Occipital lobe (tissue), 2 donors: ENCODE results near the gene TMEM245. TPM values are rescaled to one million over a fixed set of nuclear protein-coding genes. Genes with fewer than 3 reads are reported as not detected.
A peak's percentile ranks its signal among the peaks of the same experiment; 100 is the strongest.

Source experiments
- DNase-seq: peaks from one replicate; lab custom pipeline; 2025; lab: John Stamatoyannopoulos, UW
- total RNA-seq: library from RNA; depleted of rRNA; stranded (reverse); fragments of >200 nt; gene quantifications from one replicate; pipeline ENCODE4 v1.2.3, GENCODE V29; 2014

The TMEM245 gene
- total RNA-seq = 85.0 TPM

DNA sequence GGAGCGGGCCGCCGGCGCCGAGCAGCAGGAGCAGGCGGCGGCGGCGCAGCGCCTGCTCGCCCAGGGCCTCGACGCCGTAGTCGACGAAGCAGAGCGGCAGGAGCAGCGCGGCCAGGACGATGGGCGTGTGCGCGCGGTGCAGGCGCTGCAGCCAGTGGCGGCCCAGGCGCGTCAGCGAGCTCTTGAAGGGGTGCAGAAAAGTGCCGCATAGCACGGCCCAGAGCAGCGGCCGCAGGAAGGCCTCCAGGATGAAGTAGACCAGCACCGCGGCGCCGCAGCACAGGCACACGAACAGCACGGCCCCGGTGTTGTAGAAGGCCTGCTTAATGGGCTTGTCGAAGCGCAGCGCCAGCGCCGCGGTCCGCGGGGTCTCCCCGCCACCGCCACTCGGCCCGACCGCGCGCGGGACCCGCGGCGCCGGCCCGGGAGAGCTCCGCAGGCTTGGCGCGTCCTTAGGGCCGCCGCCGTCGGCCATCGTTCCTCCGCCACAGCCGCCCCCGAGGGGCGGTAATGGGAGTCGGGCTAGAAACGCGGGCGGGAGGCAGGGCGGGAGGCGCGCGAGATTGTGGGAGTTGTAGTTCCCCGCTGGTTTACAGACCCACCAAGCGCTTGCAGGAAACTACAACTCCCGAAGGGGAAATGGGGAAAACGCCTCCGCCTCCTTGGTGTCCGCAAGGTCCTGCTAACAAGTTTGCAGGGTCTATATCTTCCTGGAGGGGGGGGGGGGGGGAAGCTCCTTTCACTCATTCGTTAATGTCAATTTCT lies at the start of gene TMEM245:
TMEM245 (minus strand) TSS at position 509 of the 765 bp plus-strand sequence; CDS start at position 475, 34 bp downstream.
- peak; percentile 96 for DNase-seq

GRCh38 chr9:109168170-109168569 lies 48.4 kb upstream of the TMEM245 start:
- no peak for DNase-seq

GRCh38 chr9:109167716-109168115 lies 48.0 kb upstream of the TMEM245 start:
- DNase-seq = no peak

GRCh38 chr9:109166771-109167601 lies 47.2 kb upstream of the TMEM245 start, which contains the start of gene FRRS1L:
FRRS1L (minus strand) TSS chr9:109167249; CDS start chr9:109167138, 111 bp downstream.
- peak; percentile 55 for DNase-seq

DNA sequence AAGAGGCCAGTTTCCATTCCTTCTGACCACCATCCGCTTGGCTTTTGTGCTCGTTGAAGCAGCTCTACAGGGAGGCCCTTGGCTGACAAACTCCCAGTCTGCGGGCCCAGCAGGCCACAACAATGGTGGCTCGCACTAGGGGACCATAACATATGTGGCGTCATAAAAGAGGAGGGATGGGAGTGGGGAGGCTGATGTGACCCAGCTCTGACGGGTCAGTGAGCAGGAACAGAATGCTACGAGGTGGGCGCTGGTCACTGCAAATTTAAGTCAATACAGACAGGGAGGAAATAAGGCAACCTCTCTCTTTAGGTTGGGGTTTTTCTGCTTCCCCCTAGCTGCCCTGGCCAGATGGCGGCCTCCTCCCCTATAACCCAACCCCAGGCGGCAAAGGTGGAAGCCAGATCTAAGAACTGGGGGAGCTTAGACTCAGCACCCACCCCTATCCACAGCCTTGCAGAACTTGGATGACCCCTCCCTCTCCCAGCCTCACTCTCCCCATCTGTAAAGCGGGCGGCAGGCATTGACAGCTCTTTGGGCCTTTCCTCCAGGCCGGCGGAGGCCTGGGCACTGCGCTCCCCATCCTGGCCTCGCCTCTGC lies 46.5 kb upstream of the TMEM245 start:
- no peak for DNase-seq

GRCh38 chr9:109164042-109164441 lies 44.3 kb upstream of the TMEM245 start:
- no peak for DNase-seq

GRCh38 chr9:109163194-109163593 lies 43.4 kb upstream of the TMEM245 start:
- DNase-seq = no peak

DNA sequence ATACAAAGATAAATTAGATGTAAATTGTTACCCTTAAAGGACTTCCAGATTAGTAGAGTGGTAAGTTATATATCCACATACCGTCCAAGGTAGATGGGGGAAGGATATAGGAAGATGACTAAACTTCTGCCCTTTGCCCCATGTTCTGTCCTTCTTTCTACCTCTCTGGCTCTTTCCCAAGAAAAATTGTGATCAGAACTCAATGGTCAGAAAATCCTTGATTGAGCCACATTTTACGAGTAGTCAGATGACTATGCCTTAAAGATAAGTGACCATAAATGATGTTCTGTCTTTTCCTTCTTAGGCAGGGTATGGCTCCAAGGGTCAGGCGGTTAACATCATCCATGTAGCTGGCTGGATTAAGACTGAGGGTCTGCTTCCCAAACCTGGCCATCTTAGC lies 42.9 kb upstream of the TMEM245 start:
- DNase-seq = no peak

DNA sequence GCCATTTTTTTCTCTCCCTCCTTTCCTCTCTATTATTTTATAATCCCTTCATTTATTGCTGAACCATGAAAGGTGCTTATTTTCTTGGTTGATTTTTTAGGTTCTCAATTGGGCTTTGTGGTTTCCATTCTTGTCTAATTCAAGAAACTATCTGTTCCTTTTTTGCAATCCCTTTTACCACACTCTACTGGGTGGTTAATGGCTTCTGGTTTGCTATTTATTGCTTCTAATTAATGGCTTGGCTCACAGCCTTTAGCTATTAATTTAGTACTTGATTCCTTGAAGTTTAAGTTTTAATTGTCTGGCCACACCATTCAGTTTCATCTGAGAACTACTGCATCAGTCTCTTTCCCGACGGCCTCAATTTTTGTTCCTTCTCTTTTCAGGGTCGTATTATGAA lies 41.7 kb upstream of the TMEM245 start:
- DNase-seq = no peak

DNA sequence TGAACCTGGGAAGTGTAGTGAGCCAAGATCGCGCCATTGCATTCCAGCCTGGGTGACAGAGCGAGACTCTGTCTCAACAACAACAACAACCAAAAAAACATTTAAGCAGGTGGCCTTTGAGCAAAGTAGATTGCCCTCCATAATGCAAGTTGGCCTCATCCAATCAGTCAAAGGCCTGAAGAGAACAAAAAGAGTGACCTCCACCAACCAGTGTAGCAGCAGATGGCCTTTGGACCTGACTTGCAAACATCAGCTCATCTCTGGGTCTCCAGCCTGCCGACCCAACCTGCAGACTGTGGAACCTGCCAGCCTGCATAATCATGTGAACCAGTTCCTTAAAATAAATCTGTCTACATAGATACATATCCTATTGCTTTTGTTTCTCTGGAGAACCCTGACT lies 39.8 kb upstream of the TMEM245 start:
- DNase-seq = no peak

GRCh38 chr9:109158651-109159050 lies 38.9 kb upstream of the TMEM245 start:
- no peak for DNase-seq

GRCh38 chr9:109156708-109157107 lies 37.0 kb upstream of the TMEM245 start:
- DNase-seq = no peak

DNA sequence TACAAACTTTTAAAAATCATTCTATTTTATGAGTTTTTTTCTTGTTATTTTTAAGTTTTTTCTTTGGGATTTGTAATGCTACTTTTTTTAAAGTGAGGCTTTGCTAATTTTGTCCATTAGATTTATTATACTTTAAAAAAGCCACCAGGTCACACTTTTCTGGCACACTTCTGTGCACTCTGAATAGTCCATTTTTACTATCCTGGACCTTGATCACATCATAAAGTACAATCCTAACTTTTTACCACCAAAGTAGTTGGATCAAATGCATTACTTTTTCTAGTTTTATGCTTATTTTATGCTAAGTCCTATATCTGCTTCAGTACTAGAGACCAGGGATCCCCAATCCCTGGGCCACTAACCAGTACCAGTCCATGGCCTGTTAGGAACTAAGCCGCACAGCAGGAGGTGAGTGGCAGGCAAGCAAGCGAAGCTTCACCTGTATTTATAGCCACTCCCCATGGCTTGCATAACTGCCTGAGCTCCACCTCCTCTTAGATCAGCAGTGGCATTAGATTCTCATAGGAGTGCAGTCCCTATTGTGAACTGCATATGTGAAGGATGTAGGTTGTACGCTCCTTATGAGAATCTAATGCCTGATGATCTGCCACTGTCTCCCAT lies 31.3 kb upstream of the TMEM245 start:
- DNase-seq = no peak

GRCh38 chr9:109149722-109150121 lies 30.0 kb upstream of the TMEM245 start:
- no peak for DNase-seq

GRCh38 chr9:109149089-109149488 lies 29.3 kb upstream of the TMEM245 start:
- DNase-seq = no peak

GRCh38 chr9:109145051-109145450 lies 25.3 kb upstream of the TMEM245 start:
- DNase-seq = no peak

DNA sequence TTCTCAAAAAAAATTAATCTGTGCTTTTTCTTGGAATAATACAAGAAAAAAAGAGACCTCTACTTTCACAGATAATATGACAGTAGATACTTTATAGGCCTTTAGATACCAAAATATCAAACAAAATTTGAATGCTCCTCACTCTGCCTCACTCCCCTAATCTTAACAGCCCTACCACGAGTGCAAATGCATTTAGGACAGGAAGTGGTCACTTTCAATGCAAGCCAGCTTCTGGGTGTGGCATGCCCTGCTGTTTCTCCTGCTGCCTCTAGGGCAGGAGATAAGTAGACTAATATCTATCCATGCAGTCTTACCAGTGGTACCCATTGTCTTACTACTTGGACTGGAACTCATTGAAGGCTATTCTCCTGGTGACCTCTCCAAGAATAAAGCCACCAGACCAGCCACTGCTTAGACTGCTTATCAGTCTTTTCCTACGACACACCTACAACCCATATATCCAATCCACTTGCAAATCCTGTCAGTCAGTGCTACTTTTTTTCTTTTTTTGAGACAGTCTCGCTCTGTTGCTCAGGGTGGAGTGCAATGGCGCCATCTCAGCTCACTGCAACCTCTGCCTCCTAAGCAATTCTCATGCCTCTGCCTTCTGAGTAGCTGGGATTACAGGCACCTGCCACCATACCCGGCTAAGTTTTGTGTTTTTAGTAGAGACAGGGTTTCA lies 24.3 kb upstream of the TMEM245 start:
- no peak for DNase-seq

GRCh38 chr9:109141375-109141774 lies 21.6 kb upstream of the TMEM245 start:
- DNase-seq = no peak

DNA sequence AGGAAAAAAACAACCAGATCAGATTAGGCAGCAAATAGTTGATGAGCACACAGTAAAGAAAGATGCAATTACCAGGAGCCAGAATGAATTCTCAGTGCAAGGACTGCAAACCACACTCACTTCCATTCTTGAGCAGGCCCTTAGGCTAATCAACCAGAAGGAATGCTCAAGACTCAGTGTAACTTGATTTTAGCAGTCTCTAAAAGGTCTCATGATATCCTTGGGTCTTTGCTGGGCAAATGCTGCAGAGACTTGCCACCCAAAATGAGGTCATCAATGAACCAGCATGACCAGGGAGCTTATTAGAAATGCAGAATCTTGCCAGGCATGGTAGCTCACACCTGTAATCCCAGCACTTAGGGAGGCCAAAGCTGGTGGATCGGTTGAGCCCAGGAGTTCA lies 20.1 kb upstream of the TMEM245 start:
- no peak for DNase-seq

DNA sequence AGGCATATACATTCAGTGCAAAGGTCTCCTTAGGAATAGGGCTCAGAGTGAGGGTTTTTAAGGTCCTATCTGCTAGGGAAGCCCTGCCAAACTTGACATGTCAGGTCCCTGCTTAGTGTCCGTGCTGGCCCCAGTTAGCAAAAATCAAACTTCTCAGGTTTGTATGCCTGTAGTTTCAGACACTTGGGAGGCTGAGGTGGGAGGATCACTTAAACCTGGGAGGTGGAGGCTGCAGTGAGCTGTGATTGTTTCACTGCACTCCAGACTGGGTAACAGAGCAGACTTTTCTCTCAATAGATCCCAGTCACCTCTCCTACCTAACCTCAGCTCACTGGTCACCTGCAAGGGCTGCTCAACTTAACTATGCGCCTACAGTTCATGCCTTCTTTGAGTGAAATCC lies 18.7 kb upstream of the TMEM245 start:
- no peak for DNase-seq

DNA sequence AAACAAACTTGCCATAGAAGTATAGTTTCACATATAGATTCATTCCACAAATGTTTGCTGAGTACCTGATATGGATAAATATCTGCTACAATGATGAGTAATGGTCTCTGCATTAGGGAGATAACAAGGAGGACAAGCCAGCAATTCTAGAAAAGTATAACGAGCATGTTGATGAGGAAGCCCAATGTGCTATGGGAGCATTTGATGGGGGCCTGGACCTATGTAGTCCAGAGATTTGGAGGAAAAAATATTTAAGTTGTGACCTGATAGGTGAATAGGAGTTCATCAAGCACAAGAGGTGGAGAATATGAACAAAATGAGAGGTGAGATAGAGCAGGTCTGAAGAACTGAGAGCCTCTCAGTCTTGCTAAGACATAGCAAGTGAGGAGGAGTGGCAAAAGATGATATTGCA lies 14.4 kb upstream of the TMEM245 start:
- no peak for DNase-seq
